Measurements from ENCODE around the gene OR52I1. TPM values are rescaled to one million over a fixed set of nuclear protein-coding genes. Genes with fewer than 3 reads are reported as not detected.
A peak's percentile ranks its signal among the peaks of the same experiment; 100 is the strongest.

The OR52I1 gene
- total and polyA plus RNA-seq, 10 of the 15 experiments (the other 5 are each of a cell fraction or from before 2014, with no cell fraction given): not detected

- TF ChIP-seq, protein P1, sequence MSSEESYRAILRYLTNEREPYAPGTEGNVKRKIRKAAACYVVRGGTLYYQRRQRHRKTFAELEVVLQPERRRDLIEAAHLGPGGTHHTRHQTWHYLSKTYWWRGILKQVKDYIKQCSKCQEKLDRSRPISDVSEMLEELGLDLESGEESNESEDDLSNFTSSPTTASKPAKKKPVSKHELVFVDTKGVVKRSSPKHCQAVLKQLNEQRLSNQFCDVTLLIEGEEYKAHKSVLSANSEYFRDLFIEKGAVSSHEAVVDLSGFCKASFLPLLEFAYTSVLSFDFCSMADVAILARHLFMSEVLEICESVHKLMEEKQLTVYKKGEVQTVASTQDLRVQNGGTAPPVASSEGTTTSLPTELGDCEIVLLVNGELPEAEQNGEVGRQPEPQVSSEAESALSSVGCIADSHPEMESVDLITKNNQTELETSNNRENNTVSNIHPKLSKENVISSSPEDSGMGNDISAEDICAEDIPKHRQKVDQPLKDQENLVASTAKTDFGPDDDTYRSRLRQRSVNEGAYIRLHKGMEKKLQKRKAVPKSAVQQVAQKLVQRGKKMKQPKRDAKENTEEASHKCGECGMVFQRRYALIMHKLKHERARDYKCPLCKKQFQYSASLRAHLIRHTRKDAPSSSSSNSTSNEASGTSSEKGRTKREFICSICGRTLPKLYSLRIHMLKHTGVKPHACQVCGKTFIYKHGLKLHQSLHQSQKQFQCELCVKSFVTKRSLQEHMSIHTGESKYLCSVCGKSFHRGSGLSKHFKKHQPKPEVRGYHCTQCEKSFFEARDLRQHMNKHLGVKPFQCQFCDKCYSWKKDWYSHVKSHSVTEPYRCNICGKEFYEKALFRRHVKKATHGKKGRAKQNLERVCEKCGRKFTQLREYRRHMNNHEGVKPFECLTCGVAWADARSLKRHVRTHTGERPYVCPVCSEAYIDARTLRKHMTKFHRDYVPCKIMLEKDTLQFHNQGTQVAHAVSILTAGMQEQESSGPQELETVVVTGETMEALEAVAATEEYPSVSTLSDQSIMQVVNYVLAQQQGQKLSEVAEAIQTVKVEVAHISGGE (CRISPR knock-in tag; IDR thresholded peaks at IDR 0.05): no peak
- TF ChIP-seq SRF (IDR thresholded peaks at IDR 0.05; ENCODE audit: low read depth in 2 of 2, low read length in 2 of 2) (no peak), ETV6 (conservative IDR thresholded peaks at IDR 0.05 in 1 of 2, IDR thresholded peaks at IDR 0.05 in 1 of 2; ENCODE audit: borderline replicate concordance in 1 of 2, low read depth in 1 of 2) (no peak), PRDM15 (CRISPR knock-in tag; IDR thresholded peaks at IDR 0.05) (no peak), RBBP5 (conservative IDR thresholded peaks at IDR 0.05) (no peak), MXI1 (IDR thresholded peaks at IDR 0.05; ENCODE audit: low read depth, low read length) (no peak)
- TF ChIP-seq, protein P2, sequence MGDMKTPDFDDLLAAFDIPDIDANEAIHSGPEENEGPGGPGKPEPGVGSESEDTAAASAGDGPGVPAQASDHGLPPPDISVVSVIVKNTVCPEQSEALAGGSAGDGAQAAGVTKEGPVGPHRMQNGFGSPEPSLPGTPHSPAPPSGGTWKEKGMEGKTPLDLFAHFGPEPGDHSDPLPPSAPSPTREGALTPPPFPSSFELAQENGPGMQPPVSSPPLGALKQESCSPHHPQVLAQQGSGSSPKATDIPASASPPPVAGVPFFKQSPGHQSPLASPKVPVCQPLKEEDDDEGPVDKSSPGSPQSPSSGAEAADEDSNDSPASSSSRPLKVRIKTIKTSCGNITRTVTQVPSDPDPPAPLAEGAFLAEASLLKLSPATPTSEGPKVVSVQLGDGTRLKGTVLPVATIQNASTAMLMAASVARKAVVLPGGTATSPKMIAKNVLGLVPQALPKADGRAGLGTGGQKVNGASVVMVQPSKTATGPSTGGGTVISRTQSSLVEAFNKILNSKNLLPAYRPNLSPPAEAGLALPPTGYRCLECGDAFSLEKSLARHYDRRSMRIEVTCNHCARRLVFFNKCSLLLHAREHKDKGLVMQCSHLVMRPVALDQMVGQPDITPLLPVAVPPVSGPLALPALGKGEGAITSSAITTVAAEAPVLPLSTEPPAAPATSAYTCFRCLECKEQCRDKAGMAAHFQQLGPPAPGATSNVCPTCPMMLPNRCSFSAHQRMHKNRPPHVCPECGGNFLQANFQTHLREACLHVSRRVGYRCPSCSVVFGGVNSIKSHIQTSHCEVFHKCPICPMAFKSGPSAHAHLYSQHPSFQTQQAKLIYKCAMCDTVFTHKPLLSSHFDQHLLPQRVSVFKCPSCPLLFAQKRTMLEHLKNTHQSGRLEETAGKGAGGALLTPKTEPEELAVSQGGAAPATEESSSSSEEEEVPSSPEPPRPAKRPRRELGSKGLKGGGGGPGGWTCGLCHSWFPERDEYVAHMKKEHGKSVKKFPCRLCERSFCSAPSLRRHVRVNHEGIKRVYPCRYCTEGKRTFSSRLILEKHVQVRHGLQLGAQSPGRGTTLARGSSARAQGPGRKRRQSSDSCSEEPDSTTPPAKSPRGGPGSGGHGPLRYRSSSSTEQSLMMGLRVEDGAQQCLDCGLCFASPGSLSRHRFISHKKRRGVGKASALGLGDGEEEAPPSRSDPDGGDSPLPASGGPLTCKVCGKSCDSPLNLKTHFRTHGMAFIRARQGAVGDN (IDR thresholded peaks at IDR 0.05): no peak; the same call in 1 of the 2 replicates
- TF ChIP-seq, protein P3, sequence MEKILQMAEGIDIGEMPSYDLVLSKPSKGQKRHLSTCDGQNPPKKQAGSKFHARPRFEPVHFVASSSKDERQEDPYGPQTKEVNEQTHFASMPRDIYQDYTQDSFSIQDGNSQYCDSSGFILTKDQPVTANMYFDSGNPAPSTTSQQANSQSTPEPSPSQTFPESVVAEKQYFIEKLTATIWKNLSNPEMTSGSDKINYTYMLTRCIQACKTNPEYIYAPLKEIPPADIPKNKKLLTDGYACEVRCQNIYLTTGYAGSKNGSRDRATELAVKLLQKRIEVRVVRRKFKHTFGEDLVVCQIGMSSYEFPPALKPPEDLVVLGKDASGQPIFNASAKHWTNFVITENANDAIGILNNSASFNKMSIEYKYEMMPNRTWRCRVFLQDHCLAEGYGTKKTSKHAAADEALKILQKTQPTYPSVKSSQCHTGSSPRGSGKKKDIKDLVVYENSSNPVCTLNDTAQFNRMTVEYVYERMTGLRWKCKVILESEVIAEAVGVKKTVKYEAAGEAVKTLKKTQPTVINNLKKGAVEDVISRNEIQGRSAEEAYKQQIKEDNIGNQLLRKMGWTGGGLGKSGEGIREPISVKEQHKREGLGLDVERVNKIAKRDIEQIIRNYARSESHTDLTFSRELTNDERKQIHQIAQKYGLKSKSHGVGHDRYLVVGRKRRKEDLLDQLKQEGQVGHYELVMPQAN (conservative IDR thresholded peaks at IDR 0.05): 0 out of 2 replicates have a peak, but pooled peaks have one; percentile 27
- TF ChIP-seq, protein P4, sequence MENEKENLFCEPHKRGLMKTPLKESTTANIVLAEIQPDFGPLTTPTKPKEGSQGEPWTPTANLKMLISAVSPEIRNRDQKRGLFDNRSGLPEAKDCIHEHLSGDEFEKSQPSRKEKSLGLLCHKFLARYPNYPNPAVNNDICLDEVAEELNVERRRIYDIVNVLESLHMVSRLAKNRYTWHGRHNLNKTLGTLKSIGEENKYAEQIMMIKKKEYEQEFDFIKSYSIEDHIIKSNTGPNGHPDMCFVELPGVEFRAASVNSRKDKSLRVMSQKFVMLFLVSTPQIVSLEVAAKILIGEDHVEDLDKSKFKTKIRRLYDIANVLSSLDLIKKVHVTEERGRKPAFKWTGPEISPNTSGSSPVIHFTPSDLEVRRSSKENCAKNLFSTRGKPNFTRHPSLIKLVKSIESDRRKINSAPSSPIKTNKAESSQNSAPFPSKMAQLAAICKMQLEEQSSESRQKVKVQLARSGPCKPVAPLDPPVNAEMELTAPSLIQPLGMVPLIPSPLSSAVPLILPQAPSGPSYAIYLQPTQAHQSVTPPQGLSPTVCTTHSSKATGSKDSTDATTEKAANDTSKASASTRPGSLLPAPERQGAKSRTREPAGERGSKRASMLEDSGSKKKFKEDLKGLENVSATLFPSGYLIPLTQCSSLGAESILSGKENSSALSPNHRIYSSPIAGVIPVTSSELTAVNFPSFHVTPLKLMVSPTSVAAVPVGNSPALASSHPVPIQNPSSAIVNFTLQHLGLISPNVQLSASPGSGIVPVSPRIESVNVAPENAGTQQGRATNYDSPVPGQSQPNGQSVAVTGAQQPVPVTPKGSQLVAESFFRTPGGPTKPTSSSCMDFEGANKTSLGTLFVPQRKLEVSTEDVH (IDR thresholded peaks at IDR 0.05; ENCODE audit: low read depth, partially characterized antibody): no peak
Measured at GRCh38 chr11:4607781-4608666, 14.2 kb downstream of the OR52I1 start, which contains the start of gene TRIM68 (continued).

Measured in GM12878 (cell line).